NK-92 treated with Interleukin-12 subunit alpha and Interleukin-12 subunit beta, amount 100 ng/mL, for 24 hours (cell line): ENCODE results near the gene VWA8.
"Not testable (repeated sequence)": the region's sequence is repeated elsewhere in the genome, so short reads cannot be mapped to it uniquely, and the experiment has no call there.

Experiments used
- DNase-seq: peaks from one replicate; lab custom pipeline; 2025; lab: John Stamatoyannopoulos, UW

The VWA8 gene

GRCh38 chr13:41922894-41923293, 38.0 kb downstream of the VWA8 start:
- not testable (repeated sequence) for DNase-seq

- no peak for DNase-seq
Observed at GRCh38 chr13:41919741-41920487, 41.0 kb downstream of the VWA8 start.

GRCh38 chr13:41919031-41919740, 41.7 kb downstream of the VWA8 start:
- DNase-seq: no peak

DNA sequence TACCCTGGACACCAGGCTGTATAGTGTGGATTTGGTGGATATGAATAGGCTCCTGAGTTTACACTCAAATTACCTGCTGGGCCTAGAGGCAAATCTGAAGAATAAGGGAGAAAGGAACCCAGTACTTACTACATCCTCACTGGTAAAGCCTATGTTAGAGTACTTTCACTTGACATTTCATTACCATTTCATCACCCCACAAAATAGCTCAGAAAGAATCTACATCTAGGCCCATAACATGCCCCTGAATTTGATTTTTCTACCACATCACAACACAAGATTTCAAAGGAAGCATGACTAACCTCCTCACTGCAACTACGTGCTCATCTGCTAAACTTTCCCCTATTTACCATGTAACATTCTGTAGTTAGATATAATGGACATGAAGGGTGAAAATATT, 43.3 kb downstream of the VWA8 start:
- DNase-seq: no peak

DNA sequence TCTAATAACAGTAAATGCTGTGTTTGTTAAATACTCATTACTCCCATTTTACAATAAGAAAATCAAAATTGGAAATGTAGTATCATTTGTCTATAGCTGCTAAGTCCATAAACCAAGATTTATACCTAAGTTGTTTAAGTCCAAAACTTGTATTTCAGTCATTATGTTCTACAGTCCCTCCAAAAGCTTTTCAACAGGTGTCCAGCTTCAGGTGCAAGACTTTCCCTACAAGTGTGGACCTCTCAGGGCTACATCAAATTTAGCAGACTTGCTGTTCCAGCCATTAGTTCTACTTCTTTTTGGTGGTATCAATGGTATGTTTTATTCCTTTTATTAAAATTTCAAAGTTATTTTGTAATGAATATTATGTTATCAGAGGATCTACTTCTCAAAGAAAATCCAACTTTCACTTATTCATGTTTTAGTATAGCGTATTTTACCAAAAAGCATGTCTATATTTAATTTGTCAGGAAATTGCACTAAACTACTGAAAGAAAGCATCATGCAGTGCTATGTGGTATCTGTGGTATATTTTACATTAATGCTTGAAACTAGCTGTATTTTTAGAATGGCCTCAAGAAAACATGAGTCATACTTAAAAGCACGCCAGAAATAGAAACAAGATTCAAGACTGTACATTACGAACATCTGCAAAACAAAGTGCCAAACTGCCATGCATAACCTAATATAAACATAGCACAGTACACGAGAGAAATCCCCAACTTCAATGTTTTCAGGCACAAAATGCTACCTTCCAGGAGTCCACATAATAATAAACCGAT, 44.5 kb downstream of the VWA8 start:
- DNase-seq: no peak

DNA sequence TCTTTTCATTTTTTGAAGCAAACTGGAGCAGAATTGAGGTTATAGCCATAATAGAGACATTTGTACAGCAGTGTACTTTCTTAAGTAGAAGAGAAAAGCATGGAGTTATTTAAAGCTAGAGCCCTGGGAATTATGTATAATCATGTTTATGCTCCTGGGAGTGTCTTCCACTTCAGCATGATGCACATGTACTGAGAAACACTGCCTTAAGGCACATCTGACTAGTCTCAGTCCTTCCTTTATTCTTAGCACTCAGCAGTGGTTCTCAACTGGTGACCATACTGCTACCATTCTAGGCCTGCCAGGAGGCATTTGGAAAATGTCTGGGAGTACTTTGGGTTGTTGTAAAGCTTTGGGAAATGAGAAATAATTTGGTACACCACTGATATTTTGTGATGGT, 45.8 kb downstream of the VWA8 start:
- no peak for DNase-seq

DNA sequence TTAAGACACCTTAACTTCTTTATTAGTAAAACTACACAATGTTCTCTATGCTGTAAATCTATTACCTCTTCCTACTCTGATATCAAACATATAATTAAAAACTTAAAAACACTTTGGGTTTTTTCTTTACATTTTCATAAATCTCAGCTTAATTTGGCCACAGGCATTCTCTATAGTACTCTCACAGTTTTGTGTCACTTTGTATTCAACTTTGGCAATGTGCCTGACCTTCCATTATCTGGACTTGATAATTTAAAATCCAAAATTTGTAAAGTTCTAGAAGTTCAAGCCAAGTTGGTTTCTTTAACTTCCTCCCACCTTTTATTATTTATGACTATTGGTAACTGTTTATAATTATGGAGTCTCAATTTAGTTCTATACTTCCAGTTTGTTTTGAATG, 46.4 kb downstream of the VWA8 start:
- DNase-seq: no peak

GRCh38 chr13:41909506-41909905, 51.4 kb downstream of the VWA8 start:
- no peak for DNase-seq

DNA sequence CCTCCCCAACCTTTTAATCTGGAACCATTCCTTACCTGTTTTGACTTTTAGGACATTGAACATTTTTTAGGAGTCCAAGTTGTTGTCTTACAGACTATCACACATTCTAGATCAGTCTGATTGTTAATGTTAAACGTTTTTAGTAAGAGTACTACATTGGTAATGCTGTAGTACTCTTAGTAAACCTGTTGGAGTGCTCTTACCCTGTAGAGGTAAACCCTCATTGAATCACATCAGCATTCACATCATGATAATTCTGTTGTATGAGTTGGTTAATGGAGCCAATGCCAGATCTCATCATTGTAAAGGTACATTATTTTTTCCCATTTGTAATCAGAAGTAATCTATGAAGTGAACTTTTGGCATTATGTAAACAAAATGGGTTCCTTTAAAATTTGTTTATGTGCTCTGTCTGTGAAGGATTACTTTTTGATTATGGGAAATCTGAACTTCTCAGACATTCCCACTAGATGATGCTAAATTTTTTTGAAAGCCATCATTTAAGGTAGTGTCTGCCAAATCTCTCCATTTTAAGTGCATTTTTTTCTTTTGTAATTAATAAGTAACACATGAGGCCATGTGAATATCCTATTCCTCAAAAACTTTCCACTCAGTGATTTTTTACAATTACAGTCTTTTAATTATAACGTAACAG, 55.2 kb downstream of the VWA8 start:
- DNase-seq: no peak

DNA sequence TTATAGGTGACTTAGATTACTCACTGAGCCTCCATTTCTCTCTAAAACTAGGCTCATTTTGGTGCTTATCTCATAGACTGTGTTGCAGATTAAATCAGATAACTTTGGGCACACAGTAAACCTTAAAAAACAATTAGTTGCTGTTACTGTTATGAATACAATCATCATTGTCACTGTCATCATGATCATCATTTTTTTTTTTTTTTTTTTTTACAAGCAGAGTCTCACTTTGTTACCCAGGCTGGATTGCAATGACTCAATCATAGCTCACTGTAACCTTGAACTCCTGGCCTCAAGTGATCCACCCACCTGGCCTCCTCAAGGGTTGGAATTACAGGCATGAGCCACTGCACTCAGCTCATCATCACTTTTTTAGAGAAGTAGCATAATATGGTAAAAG, 60.0 kb downstream of the VWA8 start:
- no peak for DNase-seq

GRCh38 chr13:41898411-41898810, 62.5 kb downstream of the VWA8 start:
- not testable (repeated sequence) for DNase-seq

GRCh38 chr13:41897126-41897525, 63.8 kb downstream of the VWA8 start:
- DNase-seq: no peak

GRCh38 chr13:41895478-41895877, 65.4 kb downstream of the VWA8 start:
- no peak for DNase-seq

GRCh38 chr13:41891119-41891518, 69.8 kb downstream of the VWA8 start:
- DNase-seq: no peak

- no peak for DNase-seq
Observed at GRCh38 chr13:41883147-41883546, 77.8 kb downstream of the VWA8 start.

DNA sequence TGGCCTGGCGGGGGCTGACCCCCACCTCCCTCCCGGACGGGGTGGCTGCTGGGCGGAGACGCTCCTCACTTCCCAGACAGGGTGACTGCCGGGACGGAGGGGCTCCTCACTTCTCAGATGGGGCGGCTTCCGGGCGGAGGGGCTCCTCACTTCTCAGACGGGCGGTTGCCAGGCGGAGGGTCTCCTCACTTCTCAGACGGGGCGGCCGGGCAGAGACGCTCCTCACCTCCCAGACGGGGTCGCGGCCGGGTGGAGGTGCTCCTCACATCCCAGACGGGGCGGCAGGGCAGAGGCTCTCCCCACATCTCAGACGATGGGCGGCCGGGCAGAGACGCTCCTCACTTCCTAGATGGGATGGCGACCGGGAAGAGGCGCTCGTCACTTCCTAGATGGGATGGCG, 79.0 kb downstream of the VWA8 start:
- DNase-seq: not testable (repeated sequence)

GRCh38 chr13:41880966-41881365, 79.9 kb downstream of the VWA8 start:
- no peak for DNase-seq

DNA sequence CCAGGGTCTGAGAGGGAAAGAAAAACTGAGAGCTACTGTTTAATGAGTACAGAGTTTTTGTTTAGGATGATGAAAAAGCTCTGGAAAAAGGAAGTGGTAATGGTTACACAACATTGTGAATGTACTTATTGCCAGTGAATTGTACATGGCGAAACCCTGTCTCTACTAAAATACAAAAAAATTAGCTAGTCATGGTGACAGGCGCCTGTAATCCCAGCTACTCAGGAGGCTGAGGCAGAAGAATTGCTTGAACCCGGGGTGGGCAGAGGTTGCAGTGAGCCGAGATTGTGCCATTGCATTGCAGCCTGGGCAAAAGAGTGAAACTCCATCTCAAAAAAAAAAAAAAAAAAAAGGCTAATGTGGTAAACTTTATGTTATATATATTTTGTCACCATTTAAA, 96.3 kb downstream of the VWA8 start:
- no peak for DNase-seq

- not testable (repeated sequence) for DNase-seq
Observed at GRCh38 chr13:41862659-41863058, 98.2 kb downstream of the VWA8 start.

GRCh38 chr13:41859565-41859964, 101.3 kb downstream of the VWA8 start:
- no peak for DNase-seq

GRCh38 chr13:41858780-41859179, 102.1 kb downstream of the VWA8 start:
- DNase-seq: no peak

- DNase-seq: no peak
Observed at GRCh38 chr13:41854758-41855157, 106.2 kb downstream of the VWA8 start.
